Effector memory CD8-positive, alpha-beta T cell (primary cell): Measurements from ENCODE around the gene LAMB3.

Source experiments
- ATAC-seq: fragments of 150-1000 bp; cut with Tn5 transposase; replicated peaks from 2 replicates; pipeline ENCODE4 v1.10.0; 2021; ENCODE audit warnings: mild to moderate bottlenecking, moderate library complexity
- DNase-seq, 3 experiments: peaks; one replicate each; pipeline ENCODE4 v3.0.0; 2021
- H3K27ac Mint-ChIP-seq, 2 donors: one replicate each; pipeline ENCODE4 v1.8.0; 2022; ENCODE audit warnings: mild to moderate bottlenecking in 2 of 2, mixed read lengths in 2 of 2, moderate library complexity in 2 of 2
- H3K27me3 Mint-ChIP-seq, 2 donors: one replicate each; pipeline ENCODE4 v1.8.0; 2022; ENCODE audit warnings: mixed read lengths in 2 of 2
- H3K36me3 Mint-ChIP-seq: one replicate; pipeline ENCODE4 v1.8.0; 2022; ENCODE audit warnings: mild to moderate bottlenecking, moderate library complexity, mixed read lengths; ENCODE audit not compliant: insufficient read depth
- H3K4me1 Mint-ChIP-seq, 2 donors: one replicate each; pipeline ENCODE4 v1.8.0; 2022; ENCODE audit warnings: low read depth in 2 of 2, mixed read lengths in 2 of 2
- H3K4me3 Mint-ChIP-seq, 2 donors: one replicate each; pipeline ENCODE4 v1.8.0; 2022; ENCODE audit warnings: mild to moderate bottlenecking in 2 of 2, mixed read lengths in 2 of 2, moderate library complexity in 2 of 2
- H3K9me3 Mint-ChIP-seq, 2 donors: one replicate each; pipeline ENCODE4 v1.8.0; 2022; ENCODE audit warnings: mixed read lengths in 2 of 2

Gene LAMB3

DNA sequence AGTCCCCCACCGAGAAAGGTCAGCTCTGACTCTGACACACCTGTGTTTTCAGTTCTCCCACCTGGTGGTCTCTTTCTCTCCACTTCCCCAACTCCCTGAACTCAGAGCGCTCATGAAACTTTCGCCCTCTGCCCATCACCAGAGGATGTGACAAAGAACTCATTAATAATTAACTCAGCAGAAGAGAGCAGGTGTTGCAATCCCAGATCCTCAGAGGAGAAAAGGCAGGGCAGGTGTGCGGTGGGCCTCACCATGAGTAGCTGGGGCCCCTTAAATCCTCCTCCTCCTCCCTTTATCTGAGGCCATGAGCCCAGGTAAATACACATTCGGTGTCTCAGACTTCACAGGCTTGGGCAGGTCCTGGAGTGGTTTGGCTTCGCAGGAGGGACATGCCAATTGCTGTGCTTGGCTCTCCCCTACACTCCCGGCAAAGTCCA, 1.7 kb upstream of the LAMB3 start:
- peaks cover 4 to 14% of the 10 kb centered on the region in 2 donors for H3K4me1 Mint-ChIP-seq
- ATAC-seq (no peak), DNase-seq (no peak)
- no peaks in the 10 kb centered on the region for H3K9me3 Mint-ChIP-seq
- peak overlapping the region in 1 of 2 donors; percentile 12 for H3K27ac Mint-ChIP-seq
- H3K36me3 Mint-ChIP-seq, result no peaks in the 10 kb centered on the region
- no peaks in the 10 kb centered on the region for H3K27me3 Mint-ChIP-seq
- H3K4me3 Mint-ChIP-seq, result no peak overlapping the region

DNA sequence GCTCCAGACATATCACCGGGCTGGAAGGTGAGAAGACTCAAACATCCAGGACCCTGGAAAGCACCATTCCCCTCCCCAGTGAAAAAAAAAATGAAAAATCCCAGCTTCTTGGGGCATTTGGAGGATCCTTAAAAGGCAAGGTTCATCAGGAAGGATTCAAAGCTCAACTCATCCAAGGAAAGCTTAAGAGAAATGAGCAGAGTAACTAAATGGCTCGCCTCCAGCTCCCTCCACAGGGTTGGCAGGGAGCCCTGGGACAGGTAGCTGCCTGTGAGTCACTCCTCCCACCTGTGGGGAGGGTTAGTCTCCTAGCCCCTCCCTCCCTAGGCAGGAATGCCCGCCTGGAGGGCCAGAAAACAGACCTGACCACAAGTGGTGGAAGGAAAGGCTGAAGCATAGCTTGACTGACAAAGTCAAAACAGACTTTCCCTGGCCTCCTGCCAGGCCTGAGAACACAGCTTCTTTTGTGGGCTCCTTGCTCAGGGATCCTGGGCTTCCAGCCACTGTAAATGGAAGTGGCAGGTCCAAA, 712 bp upstream of the LAMB3 start:
- no peaks in the 10 kb centered on the region for H3K9me3 Mint-ChIP-seq
- H3K27me3 Mint-ChIP-seq, result no peaks in the 10 kb centered on the region
- no peak overlapping the region for H3K4me3 Mint-ChIP-seq
- ATAC-seq (no peak), DNase-seq (no peak)
- H3K4me1 Mint-ChIP-seq, result peaks cover 4 to 14% of the 10 kb centered on the region in 2 donors
- H3K36me3 Mint-ChIP-seq, result no peaks in the 10 kb centered on the region
- H3K27ac Mint-ChIP-seq, result no peak overlapping the region

DNA sequence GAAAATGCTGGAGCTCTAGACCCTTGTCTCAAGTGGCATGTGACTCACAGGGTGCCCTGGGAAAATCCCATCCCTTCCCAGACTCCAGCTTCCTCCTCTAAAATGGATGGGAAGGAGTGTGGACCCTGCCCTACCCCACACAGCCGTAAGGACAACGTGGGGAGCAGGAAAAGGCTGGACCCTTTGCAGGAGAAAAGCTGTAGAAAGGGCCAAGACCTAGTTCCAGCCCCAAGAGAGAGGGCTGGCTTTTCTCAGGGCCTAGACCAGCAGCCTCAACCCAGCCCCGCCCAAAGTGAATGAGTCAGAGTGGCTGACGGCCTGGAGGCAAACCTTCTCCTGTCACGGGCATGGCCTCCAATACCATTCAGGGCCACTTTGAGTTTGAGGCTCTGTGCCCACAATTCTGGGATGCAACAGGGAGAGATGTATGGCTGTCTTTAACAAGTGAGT, 1.1 kb downstream of the LAMB3 start:
- ATAC-seq (peak; percentile 93), DNase-seq (peak in 2 of 3 experiments; percentile 17 to 21)
- Mint-ChIP-seq H3K4me1 (peaks cover 4 to 14% of the 10 kb centered on the region in 2 donors), H3K4me3 (no peak overlapping the region), H3K27me3 (no peaks in the 10 kb centered on the region), H3K36me3 (no peaks in the 10 kb centered on the region), H3K27ac (no peak overlapping the region), H3K9me3 (no peaks in the 10 kb centered on the region)

DNA sequence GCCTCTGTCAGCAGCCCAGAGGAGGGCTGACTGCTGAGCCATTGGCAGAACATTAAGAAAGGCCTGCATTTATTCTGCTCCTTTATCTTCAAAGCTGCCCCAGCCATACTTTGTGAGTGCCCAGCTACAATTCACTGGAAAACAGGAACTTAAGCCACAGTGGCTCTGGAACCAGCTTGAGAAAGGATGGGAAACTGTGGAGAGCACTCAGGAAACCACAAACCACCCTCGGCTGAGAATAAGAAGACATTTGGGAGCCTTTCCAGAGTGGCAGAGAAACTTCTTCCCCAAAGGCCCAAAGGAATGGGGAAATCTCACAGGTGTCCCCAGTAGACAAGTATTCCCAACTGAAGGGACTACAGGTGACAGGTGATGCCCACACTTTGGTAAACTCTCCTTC, 1.8 kb downstream of the LAMB3 start:
- peaks cover 4 to 14% of the 10 kb centered on the region in 2 donors for H3K4me1 Mint-ChIP-seq
- no peaks in the 10 kb centered on the region for H3K9me3 Mint-ChIP-seq
- no peaks in the 10 kb centered on the region for H3K36me3 Mint-ChIP-seq
- H3K27ac Mint-ChIP-seq, result peak overlapping the region in 1 of 2 donors; percentile 20
- DNase-seq (no peak), ATAC-seq (no peak)
- no peaks in the 10 kb centered on the region for H3K27me3 Mint-ChIP-seq
- no peak overlapping the region for H3K4me3 Mint-ChIP-seq

DNA sequence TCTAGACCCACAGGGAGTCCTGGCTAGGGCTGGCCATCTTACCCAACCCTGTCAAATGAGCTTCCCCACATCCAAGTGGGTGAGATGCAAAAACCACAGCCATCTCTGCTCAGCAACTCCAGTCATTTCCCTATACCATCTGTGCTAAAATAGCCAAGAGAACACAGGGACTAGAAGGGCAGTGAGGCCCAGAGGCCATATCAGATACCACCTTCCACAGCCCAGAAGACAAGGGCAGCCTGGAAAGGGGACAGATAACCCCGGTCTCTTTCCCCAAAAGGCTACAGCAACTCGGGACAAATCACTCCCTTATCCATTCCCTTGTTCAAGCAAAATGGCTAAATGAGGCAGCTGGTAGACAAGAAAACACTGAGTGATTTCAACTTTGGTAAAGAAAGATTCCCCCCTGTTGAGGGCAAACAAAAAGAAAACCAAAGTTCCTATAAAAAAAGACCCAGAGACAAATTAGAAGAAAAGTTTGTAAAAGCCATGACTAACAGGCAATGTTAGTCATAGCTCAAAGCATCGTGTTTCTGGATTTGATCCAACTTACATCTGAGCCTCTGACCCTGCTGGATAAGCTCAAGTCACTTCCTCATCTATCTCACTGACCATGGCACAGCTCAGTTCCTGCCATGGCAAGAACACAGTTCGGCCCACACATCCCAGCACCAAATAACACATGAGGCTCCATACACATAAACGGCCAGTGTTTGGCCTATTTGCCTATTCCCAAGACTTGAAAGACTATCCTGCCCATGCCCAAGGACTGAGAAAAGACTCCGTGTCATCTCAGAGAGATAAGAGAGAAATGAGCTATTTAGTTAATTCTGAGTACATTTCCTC, 3.1 kb downstream of the LAMB3 start:
- H3K4me3 Mint-ChIP-seq, result no peak overlapping the region
- no peaks in the 10 kb centered on the region for H3K27me3 Mint-ChIP-seq
- peaks cover 4 to 14% of the 10 kb centered on the region in 2 donors for H3K4me1 Mint-ChIP-seq
- H3K27ac Mint-ChIP-seq, result peak overlapping the region in 1 of 2 donors; percentile 42
- ATAC-seq (no peak), DNase-seq (no peak)
- H3K9me3 Mint-ChIP-seq, result no peaks in the 10 kb centered on the region
- H3K36me3 Mint-ChIP-seq, result no peaks in the 10 kb centered on the region

DNA sequence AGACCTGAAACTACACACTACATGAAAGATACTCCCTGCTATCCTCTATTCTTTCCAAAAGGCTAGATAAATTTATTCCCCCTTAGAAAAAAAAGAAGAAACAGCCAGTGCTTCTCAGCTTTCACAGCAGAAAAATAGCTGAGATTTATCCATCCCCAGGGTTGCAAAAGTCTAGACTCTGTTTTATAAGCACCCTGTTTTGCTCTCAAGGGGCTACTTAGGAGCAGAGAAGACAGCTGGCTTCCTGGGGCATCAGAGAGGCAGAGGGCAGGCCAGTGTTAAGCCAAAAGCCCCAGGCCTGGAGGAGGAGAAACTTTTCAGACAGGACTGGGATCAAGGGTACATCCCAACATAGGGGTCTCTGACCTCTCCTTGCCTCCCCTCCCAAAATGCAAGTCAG, 3.9 kb downstream of the LAMB3 start:
- ATAC-seq (no peak), DNase-seq (no peak)
- H3K4me3 Mint-ChIP-seq, result no peak overlapping the region
- H3K27ac Mint-ChIP-seq, result no peak overlapping the region
- H3K4me1 Mint-ChIP-seq, result peaks cover 4 to 14% of the 10 kb centered on the region in 2 donors
- no peaks in the 10 kb centered on the region for H3K27me3 Mint-ChIP-seq
- no peaks in the 10 kb centered on the region for H3K9me3 Mint-ChIP-seq
- H3K36me3 Mint-ChIP-seq, result no peaks in the 10 kb centered on the region

DNA sequence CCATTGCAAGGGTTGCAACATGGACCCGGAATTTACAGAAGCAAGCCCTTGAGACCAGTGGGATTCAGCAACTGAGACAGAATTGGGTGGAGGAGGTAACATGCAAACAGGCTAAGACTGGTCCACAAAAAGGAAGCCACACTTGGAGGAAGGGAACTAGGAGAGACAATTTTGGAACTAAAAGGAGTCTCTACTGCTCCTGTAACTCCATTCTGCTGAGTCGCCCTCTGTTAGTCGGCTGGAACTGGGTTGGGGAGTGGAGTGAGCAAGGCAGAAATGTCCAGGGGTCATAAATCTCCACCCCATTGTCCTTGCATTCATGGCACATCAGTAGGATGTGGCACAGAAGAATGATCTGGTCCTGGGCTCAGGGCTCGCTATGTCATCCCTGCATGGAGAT, 5.1 kb downstream of the LAMB3 start:
- DNase-seq (no peak), ATAC-seq (no peak)
- Mint-ChIP-seq H3K4me3 (no peak overlapping the region), H3K9me3 (no peaks in the 10 kb centered on the region), H3K36me3 (no peaks in the 10 kb centered on the region), H3K4me1 (peaks cover 4 to 13% of the 10 kb centered on the region in 2 donors), H3K27ac (peak overlapping the region in 1 of 2 donors; percentile 64), H3K27me3 (no peaks in the 10 kb centered on the region)

DNA sequence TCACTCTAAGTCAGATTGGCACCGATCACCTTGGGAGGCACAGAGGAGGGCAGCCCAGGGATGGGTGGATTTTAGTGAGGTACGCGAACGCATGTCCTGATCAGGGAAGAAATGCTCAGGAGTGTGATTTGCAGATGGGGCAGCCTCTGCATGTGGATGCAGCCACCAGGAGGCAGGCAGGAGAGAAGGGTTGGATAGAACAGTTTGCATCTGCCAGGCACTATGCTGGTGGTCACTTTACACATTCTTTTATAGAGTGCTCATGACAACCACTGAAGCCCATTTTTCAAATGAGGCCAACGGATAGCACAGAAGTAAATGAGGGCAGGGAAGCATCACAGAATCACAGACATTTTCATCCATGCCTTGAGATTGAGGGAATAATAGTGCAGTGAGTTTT, 5.7 kb downstream of the LAMB3 start:
- Mint-ChIP-seq H3K27ac (peak overlapping the region; percentile 9 to 64), H3K4me1 (peaks cover 4 to 9% of the 10 kb centered on the region in 2 donors), H3K36me3 (no peaks in the 10 kb centered on the region), H3K9me3 (no peaks in the 10 kb centered on the region), H3K27me3 (no peaks in the 10 kb centered on the region), H3K4me3 (no peak overlapping the region)
- ATAC-seq (no peak), DNase-seq (no peak)

DNA sequence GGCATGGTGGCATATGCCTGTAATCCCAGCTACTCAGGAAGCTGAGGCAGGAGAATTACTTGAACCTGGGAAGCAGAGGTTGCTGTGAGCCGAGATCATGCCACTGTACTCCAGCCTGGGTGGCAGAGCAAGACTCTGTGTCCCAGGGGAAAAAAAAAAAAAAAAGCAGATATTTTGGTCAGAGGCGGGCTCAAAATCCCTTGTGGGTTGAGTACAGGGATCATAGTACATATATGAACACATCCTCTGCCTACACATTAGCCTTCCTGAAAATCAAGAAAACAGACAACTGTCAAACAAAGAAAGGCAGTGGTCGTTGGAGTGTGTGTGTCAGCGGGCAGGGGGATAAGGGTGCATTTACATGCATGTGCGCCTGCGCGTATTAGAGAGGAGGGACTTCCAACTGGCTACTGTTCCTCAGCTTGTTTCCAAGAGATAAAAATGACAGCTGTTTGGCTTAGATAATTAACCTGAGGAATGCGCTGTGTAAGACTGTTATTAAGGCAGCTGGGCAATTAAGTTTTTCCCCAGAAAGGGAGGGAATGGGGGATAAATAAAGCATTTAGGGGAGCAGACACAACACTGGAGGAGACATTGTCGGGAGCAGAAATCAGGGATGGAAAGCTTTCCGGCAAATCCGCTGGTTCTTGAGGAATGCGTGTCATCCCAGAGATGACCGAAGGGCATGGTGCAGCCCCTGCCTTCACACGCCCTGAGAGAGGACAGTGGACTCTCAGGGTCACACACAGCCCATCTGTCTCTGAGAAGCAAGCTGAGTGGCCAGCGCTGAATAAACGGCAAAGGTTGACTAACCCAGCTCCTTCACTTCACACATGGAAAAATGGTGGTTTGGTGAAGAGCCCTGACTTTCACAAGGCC, 6.4 kb downstream of the LAMB3 start:
- Mint-ChIP-seq H3K4me3 (no peak overlapping the region), H3K27me3 (no peaks in the 10 kb centered on the region), H3K36me3 (no peaks in the 10 kb centered on the region), H3K4me1 (peaks cover 0 to 4% of the 10 kb centered on the region in 2 donors), H3K9me3 (no peaks in the 10 kb centered on the region), H3K27ac (peak overlapping the region in 1 of 2 donors; percentile 9)
- ATAC-seq (no peak), DNase-seq (no peak)

DNA sequence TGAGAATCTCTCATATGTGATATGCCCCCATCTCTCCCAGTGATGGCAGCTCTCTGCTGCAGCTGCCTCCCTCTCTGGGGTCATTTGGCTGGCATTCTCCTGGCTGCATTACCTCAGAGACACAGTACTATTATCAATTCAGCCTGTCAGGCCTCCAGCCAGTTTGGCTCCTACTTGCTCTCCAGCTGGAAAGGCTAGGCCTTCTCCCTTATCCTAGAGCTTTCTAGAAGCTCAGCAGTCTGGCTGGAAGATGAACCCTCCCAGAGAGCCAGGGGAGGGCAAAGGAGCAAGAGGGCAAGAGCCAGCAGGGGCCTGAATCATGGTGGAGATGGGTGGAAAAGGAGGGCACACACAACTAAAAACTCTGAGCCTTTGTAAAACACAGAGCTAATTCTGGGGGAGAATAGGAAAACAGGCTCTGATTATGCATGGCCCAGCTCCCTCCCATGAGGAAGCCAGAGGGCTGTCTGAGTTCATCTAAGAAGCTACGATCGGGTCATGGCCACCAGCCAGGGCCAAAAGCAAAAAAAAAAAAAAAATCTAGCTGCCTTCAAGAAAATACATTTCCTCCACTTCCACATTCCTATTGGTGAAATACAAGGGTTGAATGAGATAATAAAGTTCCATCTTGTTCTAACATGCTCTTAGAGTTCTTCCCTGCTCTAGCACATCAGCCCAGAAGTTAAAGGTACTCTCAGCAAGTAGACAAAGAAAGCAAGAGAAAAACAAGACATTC, 8.8 kb downstream of the LAMB3 start:
- Mint-ChIP-seq H3K9me3 (no peaks in the 10 kb centered on the region), H3K4me3 (no peak overlapping the region), H3K27me3 (no peaks in the 10 kb centered on the region), H3K36me3 (no peaks in the 10 kb centered on the region), H3K27ac (no peak overlapping the region), H3K4me1 (no peaks in the 10 kb centered on the region)
- ATAC-seq (no peak), DNase-seq (no peak)

DNA sequence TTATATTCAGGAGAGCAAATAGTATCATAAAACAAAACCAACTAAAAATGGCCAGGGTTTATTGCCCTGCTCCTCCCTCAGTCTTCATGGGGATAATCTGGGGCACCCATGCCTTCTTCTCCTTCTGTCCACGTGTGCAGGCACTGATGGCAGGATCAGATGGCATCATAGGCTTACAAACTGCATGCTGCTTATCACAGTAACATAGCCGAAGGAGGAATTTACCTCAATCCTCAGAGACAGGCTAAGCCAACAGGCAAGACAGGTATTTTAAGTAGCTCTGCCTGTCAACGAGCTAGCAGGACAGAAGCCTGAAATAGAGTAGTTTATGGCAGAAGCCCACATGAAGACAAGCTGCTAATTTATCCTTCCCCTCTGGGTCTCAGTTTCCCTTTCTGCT, 9.4 kb downstream of the LAMB3 start:
- DNase-seq (no peak), ATAC-seq (no peak)
- no peaks in the 10 kb centered on the region for H3K27me3 Mint-ChIP-seq
- no peaks in the 10 kb centered on the region for H3K4me1 Mint-ChIP-seq
- H3K27ac Mint-ChIP-seq, result no peak overlapping the region
- no peaks in the 10 kb centered on the region for H3K9me3 Mint-ChIP-seq
- H3K36me3 Mint-ChIP-seq, result no peaks in the 10 kb centered on the region
- H3K4me3 Mint-ChIP-seq, result no peak overlapping the region

DNA sequence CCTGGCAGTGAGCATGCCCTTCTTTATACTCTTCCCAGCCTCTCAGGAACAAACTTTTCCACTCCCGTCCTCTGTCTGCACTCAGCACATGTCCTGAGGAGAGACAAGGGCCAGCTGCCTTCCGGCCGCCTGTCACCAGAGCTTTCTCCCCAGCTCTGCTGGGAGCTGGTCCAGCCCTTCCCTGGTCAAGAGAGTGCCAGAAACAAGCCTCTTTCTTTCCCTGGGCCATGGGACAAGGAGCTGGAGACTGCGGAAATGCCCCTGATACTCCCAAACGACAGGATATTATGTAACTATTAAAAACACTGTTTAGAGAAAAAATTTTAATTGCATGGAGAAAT, 10.4 kb downstream of the LAMB3 start:
- no peak overlapping the region for H3K27ac Mint-ChIP-seq
- ATAC-seq (no peak), DNase-seq (no peak)
- H3K9me3 Mint-ChIP-seq, result no peaks in the 10 kb centered on the region
- no peaks in the 10 kb centered on the region for H3K27me3 Mint-ChIP-seq
- H3K4me3 Mint-ChIP-seq, result no peak overlapping the region
- H3K36me3 Mint-ChIP-seq, result no peaks in the 10 kb centered on the region
- H3K4me1 Mint-ChIP-seq, result no peaks in the 10 kb centered on the region

DNA sequence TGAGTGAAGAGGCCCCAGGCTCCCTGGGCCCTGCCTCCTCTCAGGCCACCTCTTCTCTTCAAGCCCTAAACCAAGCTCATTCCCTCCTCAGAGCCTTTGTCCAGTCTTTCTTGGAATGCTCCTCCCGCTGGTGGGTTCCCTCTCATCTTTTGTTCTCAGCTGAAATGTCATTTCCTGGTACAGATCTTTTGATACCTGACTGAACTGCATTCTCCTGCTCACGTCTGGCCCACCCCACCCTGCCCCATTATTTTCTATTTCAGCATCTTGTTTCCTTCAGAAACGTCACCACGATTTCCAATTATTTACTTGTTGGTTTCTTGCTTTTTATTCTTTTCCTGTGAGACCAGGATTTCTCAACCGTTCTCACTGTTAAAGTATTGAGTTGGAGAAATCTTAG, 16.4 kb downstream of the LAMB3 start:
- no peak overlapping the region for H3K4me3 Mint-ChIP-seq
- H3K9me3 Mint-ChIP-seq, result no peaks in the 10 kb centered on the region
- H3K27ac Mint-ChIP-seq, result no peak overlapping the region
- ATAC-seq (no peak), DNase-seq (no peak)
- H3K27me3 Mint-ChIP-seq, result no peaks in the 10 kb centered on the region
- no peaks in the 10 kb centered on the region for H3K36me3 Mint-ChIP-seq
- no peaks in the 10 kb centered on the region for H3K4me1 Mint-ChIP-seq
